ENCODE measurements around the gene POC1B.
"Not testable (repeated sequence)": the region's sequence is repeated elsewhere in the genome, so short reads cannot be mapped to it uniquely, and the experiment has no call there.

Gene POC1B

GRCh38 chr12:89468017-89468416 lies 57.8 kb downstream of the POC1B start:
- no peak overlapping the region for H3K4me3 ChIP-seq (ENCODE audit: low read depth, low read length)

- H3K4me3 ChIP-seq (ENCODE audit: low read depth, low read length), result no peak overlapping the region
Observed at GRCh38 chr12:89464974-89465592, 60.8 kb downstream of the POC1B start.

GRCh38 chr12:89461649-89462612 lies 63.9 kb downstream of the POC1B start:
- H3K4me3 ChIP-seq (ENCODE audit: low read depth, low read length), result no peak overlapping the region

- H3K4me3 ChIP-seq (ENCODE audit: low read depth, low read length), result no peak overlapping the region
Observed at GRCh38 chr12:89461190-89461589, 64.7 kb downstream of the POC1B start.

- not testable (repeated sequence) for H3K4me3 ChIP-seq (ENCODE audit: low read depth, low read length)
Observed at GRCh38 chr12:89459279-89459678, 66.6 kb downstream of the POC1B start.

- H3K4me3 ChIP-seq (ENCODE audit: low read depth, low read length), result no peak overlapping the region
Observed at GRCh38 chr12:89456565-89456964, 69.3 kb downstream of the POC1B start.

- H3K4me3 ChIP-seq (ENCODE audit: low read depth, low read length), result no peak overlapping the region
Observed at GRCh38 chr12:89454080-89454848, 71.6 kb downstream of the POC1B start.

- H3K4me3 ChIP-seq (ENCODE audit: low read depth, low read length), result no peak overlapping the region
Observed at GRCh38 chr12:89453121-89453978, 72.5 kb downstream of the POC1B start.

GRCh38 chr12:89451841-89452251 lies 74.0 kb downstream of the POC1B start:
- H3K4me3 ChIP-seq (ENCODE audit: low read depth, low read length), result no peak overlapping the region

GRCh38 chr12:89450907-89451306 lies 74.9 kb downstream of the POC1B start:
- H3K4me3 ChIP-seq (ENCODE audit: low read depth, low read length), result no peak overlapping the region

GRCh38 chr12:89448951-89449371 lies 76.9 kb downstream of the POC1B start:
- H3K4me3 ChIP-seq (ENCODE audit: low read depth, low read length), result no peak overlapping the region

- no peak overlapping the region for H3K4me3 ChIP-seq (ENCODE audit: low read depth, low read length)
Observed at GRCh38 chr12:89448526-89448925, 77.3 kb downstream of the POC1B start.

GRCh38 chr12:89439941-89440340 lies 85.9 kb downstream of the POC1B start:
- H3K4me3 ChIP-seq (ENCODE audit: low read depth, low read length), result no peak overlapping the region

- no peak overlapping the region for H3K4me3 ChIP-seq (ENCODE audit: low read depth, low read length)
Observed at GRCh38 chr12:89437231-89437630, 88.6 kb downstream of the POC1B start.

GRCh38 chr12:89436062-89436461 lies 89.8 kb downstream of the POC1B start:
- no peak overlapping the region for H3K4me3 ChIP-seq (ENCODE audit: low read depth, low read length)

- no peak overlapping the region for H3K4me3 ChIP-seq (ENCODE audit: low read depth, low read length)
Observed at GRCh38 chr12:89433634-89434033, 92.2 kb downstream of the POC1B start.

- no peak overlapping the region for H3K4me3 ChIP-seq (ENCODE audit: low read depth, low read length)
Observed at GRCh38 chr12:89432396-89432795, 93.5 kb downstream of the POC1B start.

- H3K4me3 ChIP-seq (ENCODE audit: low read depth, low read length), result no peak overlapping the region
Observed at GRCh38 chr12:89429528-89429927, 96.3 kb downstream of the POC1B start.

GRCh38 chr12:89427508-89428156 lies 98.2 kb downstream of the POC1B start:
- no peak overlapping the region for H3K4me3 ChIP-seq (ENCODE audit: low read depth, low read length)

GRCh38 chr12:89424846-89425245 lies 101.0 kb downstream of the POC1B start:
- H3K4me3 ChIP-seq (ENCODE audit: low read depth, low read length), result no peak overlapping the region
